H9 (cell line): ENCODE data around the gene C22orf23. TPM values are rescaled to one million over a fixed set of nuclear protein-coding genes. Genes with fewer than 3 reads are reported as not detected.

ENCODE experiments used
- DNase-seq: peaks from one replicate; pipeline ENCODE4 v3.0.0-alpha.2; 2017
- H2AFZ ChIP-seq: one replicate; pipeline ENCODE4 v1.6.1; 2013; ENCODE audit warnings: mild to moderate bottlenecking, low read length, control low read depth, moderate library complexity
- H2AK5ac ChIP-seq: 2 replicates; pipeline ENCODE4 v1.6.1; 2013; ENCODE audit warnings: low read length, control low read depth, mixed read lengths; ENCODE audit not compliant: insufficient read length
- H2BK120ac ChIP-seq: one replicate; pipeline ENCODE4 v1.6.1; 2013; ENCODE audit warnings: low read depth, mild to moderate bottlenecking, low read length, control low read depth, inconsistent platforms; ENCODE audit not compliant: poor library complexity, severe bottlenecking
- H2BK12ac ChIP-seq: 2 replicates; pipeline ENCODE4 v1.6.1; 2013; ENCODE audit warnings: low read length, control low read depth, mixed read lengths, low read depth; ENCODE audit not compliant: insufficient read length
- H2BK15ac ChIP-seq: 2 replicates; pipeline ENCODE4 v1.6.1; 2013; ENCODE audit warnings: low read depth, low read length, control low read depth
- H2BK20ac ChIP-seq: one replicate; pipeline ENCODE4 v1.6.1; 2013; ENCODE audit warnings: low read depth, mild to moderate bottlenecking, low read length, control low read depth, inconsistent platforms; ENCODE audit not compliant: poor library complexity, severe bottlenecking
- H2BK5ac ChIP-seq: 2 replicates; pipeline ENCODE4 v1.6.1; 2013; ENCODE audit warnings: low read length, control low read depth, mixed read lengths; ENCODE audit not compliant: insufficient read length
- H3K14ac ChIP-seq: 2 replicates; pipeline ENCODE4 v1.6.1; 2013; ENCODE audit warnings: low read length, control low read depth; ENCODE audit not compliant: insufficient read depth
- H3K18ac ChIP-seq: 2 replicates; pipeline ENCODE4 v1.6.1; 2013; ENCODE audit warnings: low read depth, mild to moderate bottlenecking, mixed read lengths, low read length, control low read depth; ENCODE audit not compliant: insufficient read length
- H3K23ac ChIP-seq: 2 replicates; pipeline ENCODE4 v1.6.1; 2013; ENCODE audit warnings: low read length, control low read depth, mixed read lengths, low read depth; ENCODE audit not compliant: insufficient read length
- H3K23me2 ChIP-seq: 2 replicates; pipeline ENCODE4 v1.6.1; 2013; ENCODE audit warnings: low read depth, mild to moderate bottlenecking, mixed read lengths, low read length, control low read depth; ENCODE audit not compliant: insufficient read length, poor library complexity, severe bottlenecking
- H3K27ac ChIP-seq: 2 replicates; pipeline ENCODE4 v1.5.1; 2013; ENCODE audit warnings: low read length, control low read depth, mixed read lengths, low read depth; ENCODE audit not compliant: insufficient read length
- H3K27me3 ChIP-seq: 2 replicates; pipeline ENCODE4 v1.6.1; 2013; ENCODE audit warnings: low read length, control low read depth, inconsistent platforms; ENCODE audit not compliant: insufficient read depth
- H3K4ac ChIP-seq: 2 replicates; pipeline ENCODE4 v1.6.1; 2013; ENCODE audit warnings: low read depth, mild to moderate bottlenecking, control low read depth, inconsistent platforms, low read length, moderate library complexity
- H3K4me1 ChIP-seq: 2 replicates; pipeline ENCODE4 v1.6.1; 2013; ENCODE audit warnings: low read length, control low read depth, inconsistent platforms; ENCODE audit not compliant: insufficient read depth
- H3K4me2 ChIP-seq: 2 replicates; pipeline ENCODE4 v1.6.1; 2013; ENCODE audit warnings: low read length, control low read depth, mixed read lengths; ENCODE audit not compliant: insufficient read length, insufficient read depth
- H3K56ac ChIP-seq: 2 replicates; pipeline ENCODE4 v1.6.1; 2013; ENCODE audit warnings: low read depth, mild to moderate bottlenecking, mixed read lengths, low read length, control low read depth; ENCODE audit not compliant: insufficient read length
- H3K79me1 ChIP-seq: 2 replicates; pipeline ENCODE4 v1.6.1; 2013; ENCODE audit warnings: low read depth, mild to moderate bottlenecking, moderate library complexity, low read length, control low read depth, inconsistent platforms; ENCODE audit not compliant: insufficient read depth, poor library complexity, severe bottlenecking
- H3K79me2 ChIP-seq: 2 replicates; pipeline ENCODE4 v1.6.1; 2013; ENCODE audit warnings: low read length, control low read depth, inconsistent platforms; ENCODE audit not compliant: insufficient read depth
- H3K9ac ChIP-seq: 2 replicates; pipeline ENCODE4 v1.6.1; 2013; ENCODE audit warnings: low read length, control low read depth, mixed read lengths; ENCODE audit not compliant: insufficient read length; ENCODE audit errors: extremely low read depth
- H3K9me3 ChIP-seq: one replicate; pipeline ENCODE4 v1.6.1; 2013; ENCODE audit warnings: low read depth, low read length, inconsistent platforms; ENCODE audit not compliant: control insufficient read depth
- H3T11ph ChIP-seq: one replicate; pipeline ENCODE4 v1.6.1; 2013; ENCODE audit warnings: mild to moderate bottlenecking, low read length, control low read depth, inconsistent platforms
- H4K20me1 ChIP-seq: one replicate; pipeline ENCODE4 v1.6.1; 2013; ENCODE audit not compliant: control insufficient read depth, insufficient read length, insufficient read depth
- H4K5ac ChIP-seq: 2 replicates; pipeline ENCODE4 v1.6.1; 2013; ENCODE audit warnings: low read depth, mild to moderate bottlenecking, mixed read lengths, low read length, control low read depth; ENCODE audit not compliant: insufficient read length
- H4K8ac ChIP-seq: replicated peaks from 2 replicates; pipeline ENCODE4 v1.6.1; 2013; ENCODE audit warnings: low read length, control low read depth, mixed read lengths, low read depth; ENCODE audit not compliant: insufficient read length
- H4K91ac ChIP-seq: 2 replicates; pipeline ENCODE4 v1.6.1; 2013; ENCODE audit warnings: low read depth, mild to moderate bottlenecking, moderate library complexity, mixed read lengths, low read length, control low read depth; ENCODE audit not compliant: insufficient read length
- H3K27ac Mint-ChIP-seq, 3 experiments: 2 replicates in 2 of 3; 3 replicates in 1 of 3; pipeline ENCODE4 v1.8.0; 2020 to 2021; ENCODE audit warnings: mixed read lengths in 3 of 3, mild to moderate bottlenecking in 1 of 3, moderate library complexity in 1 of 3
- H3K27me3 Mint-ChIP-seq: 2 replicates; pipeline ENCODE4 v1.8.0; 2021; ENCODE audit warnings: low read depth, mild to moderate bottlenecking, moderate library complexity, mixed read lengths
- H3K36me3 Mint-ChIP-seq, 3 experiments: 2 replicates in 2 of 3; 3 replicates in 1 of 3; pipeline ENCODE4 v1.8.0; 2020 to 2021; ENCODE audit warnings: low read depth in 3 of 3, mixed read lengths in 3 of 3; ENCODE audit not compliant: insufficient read depth in 1 of 3
- H3K4me1 Mint-ChIP-seq, 2 experiments: 2 replicates each; pipeline ENCODE4 v1.8.0; 2020; ENCODE audit warnings: mixed read lengths in 2 of 2
- H3K4me3 Mint-ChIP-seq, 2 experiments: 2 replicates in 1 of 2; 3 replicates in 1 of 2; pipeline ENCODE4 v1.8.0; 2020 to 2021; ENCODE audit warnings: mild to moderate bottlenecking in 2 of 2, mixed read lengths in 2 of 2, moderate library complexity in 1 of 2
- H3K9me3 Mint-ChIP-seq, 2 experiments: 2 replicates in 1 of 2; 3 replicates in 1 of 2; pipeline ENCODE4 v1.8.0; 2020; ENCODE audit warnings: mild to moderate bottlenecking in 2 of 2, mixed read lengths in 2 of 2, moderate library complexity in 1 of 2
- WGBS: extraction: QIAGEN DNeasy Blood & Tissue Kit; methylation state at CpG from one replicate; pipeline ENCODE4 v1.1.7; 2013; ENCODE audit warnings: missing lambda C conversion rate, low lambda C conversion rate, mixed read lengths; ENCODE audit not compliant: insufficient read length; ENCODE audit errors: extremely low coverage; 5-methylcytosine and 5-hydroxymethylcytosine counted together
- total RNA-seq: library from RNA; stranded (reverse); gene quantifications from 2 replicates; pipeline ENCODE4 v1.2.1, GENCODE V29; 2021
- TF ChIP-seq, protein P1 (sequence below): fragments of 200-600 bp; sonication (generic); conservative IDR thresholded peaks from 3 replicates; pipeline ENCODE4 v1.8.0; 2021; ENCODE audit warnings: antibody characterized with exemption, mild to moderate bottlenecking

The C22orf23 gene
- total RNA-seq, 1 experiment from 2014 or later, result 0.57 TPM

DNA sequence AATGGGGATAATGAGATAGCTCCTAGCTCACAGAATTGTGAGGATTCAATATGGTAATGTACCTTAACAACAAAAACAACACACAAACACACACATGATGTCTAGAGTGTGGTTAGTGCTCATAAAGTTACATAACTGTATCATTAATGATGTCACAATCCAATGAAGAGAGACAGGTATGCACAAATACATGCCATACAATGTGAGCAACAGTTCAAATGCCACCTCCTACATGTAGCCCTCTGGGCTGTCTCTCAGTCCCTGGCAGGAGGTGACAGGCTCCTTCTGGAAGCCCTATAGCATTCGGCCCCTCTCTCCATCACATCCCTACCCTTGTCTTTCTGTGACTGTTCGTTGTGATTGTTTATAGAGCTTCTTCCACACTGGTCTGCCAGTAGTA lies 55.6 kb downstream of the C22orf23 start:
- H2AK5ac ChIP-seq, result no peak overlapping the region
- no peaks in the 10 kb centered on the region for H3K27me3 ChIP-seq
- H2BK120ac ChIP-seq, result no peak overlapping the region
- H3K4me2 ChIP-seq, result no peak overlapping the region
- H3K79me1 ChIP-seq, result no peaks in the 10 kb centered on the region
- H2BK15ac ChIP-seq, result no peak overlapping the region
- Mint-ChIP-seq H3K4me1 (peaks cover 42 to 51% of the 10 kb centered on the region in 2 experiments), H3K9me3 (no peaks in the 10 kb centered on the region), H3K4me3 (no peak overlapping the region), H3K36me3 (peaks cover 0 to 2% (median under 1%) of the 10 kb centered on the region in 3 experiments; a peak in 4 of 7 replicates), H3K27me3 (no peaks in the 10 kb centered on the region), H3K27ac (peak overlapping the region in 2 of 3 experiments; percentile 33 to 76; a peak in 2 of 7 replicates)
- H4K20me1 ChIP-seq, result no peaks in the 10 kb centered on the region
- H2BK5ac ChIP-seq, result no peak overlapping the region
- H3K14ac ChIP-seq, result no peak overlapping the region
- no peak overlapping the region for H2BK20ac ChIP-seq
- no peak for DNase-seq
- H3K27ac ChIP-seq, result no peak overlapping the region
- TF ChIP-seq, protein P1, sequence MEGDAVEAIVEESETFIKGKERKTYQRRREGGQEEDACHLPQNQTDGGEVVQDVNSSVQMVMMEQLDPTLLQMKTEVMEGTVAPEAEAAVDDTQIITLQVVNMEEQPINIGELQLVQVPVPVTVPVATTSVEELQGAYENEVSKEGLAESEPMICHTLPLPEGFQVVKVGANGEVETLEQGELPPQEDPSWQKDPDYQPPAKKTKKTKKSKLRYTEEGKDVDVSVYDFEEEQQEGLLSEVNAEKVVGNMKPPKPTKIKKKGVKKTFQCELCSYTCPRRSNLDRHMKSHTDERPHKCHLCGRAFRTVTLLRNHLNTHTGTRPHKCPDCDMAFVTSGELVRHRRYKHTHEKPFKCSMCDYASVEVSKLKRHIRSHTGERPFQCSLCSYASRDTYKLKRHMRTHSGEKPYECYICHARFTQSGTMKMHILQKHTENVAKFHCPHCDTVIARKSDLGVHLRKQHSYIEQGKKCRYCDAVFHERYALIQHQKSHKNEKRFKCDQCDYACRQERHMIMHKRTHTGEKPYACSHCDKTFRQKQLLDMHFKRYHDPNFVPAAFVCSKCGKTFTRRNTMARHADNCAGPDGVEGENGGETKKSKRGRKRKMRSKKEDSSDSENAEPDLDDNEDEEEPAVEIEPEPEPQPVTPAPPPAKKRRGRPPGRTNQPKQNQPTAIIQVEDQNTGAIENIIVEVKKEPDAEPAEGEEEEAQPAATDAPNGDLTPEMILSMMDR, result no peak
- H3K23me2 ChIP-seq, result no peaks in the 10 kb centered on the region
- H3K79me2 ChIP-seq, result no peaks in the 10 kb centered on the region
- no peak overlapping the region for H3K4ac ChIP-seq
- no peaks in the 10 kb centered on the region for H3K9me3 ChIP-seq
- no peak overlapping the region for H4K5ac ChIP-seq
- H3T11ph ChIP-seq, result no peak overlapping the region
- WGBS, result no CpG with 5 or more reads among the region's 2 CpGs
- H4K91ac ChIP-seq, result no peak overlapping the region
- H2AFZ ChIP-seq, result no peak overlapping the region
- H3K23ac ChIP-seq, result no peak overlapping the region
- no peak overlapping the region for H3K56ac ChIP-seq
- H3K4me1 ChIP-seq, result peaks cover 12% of the 10 kb centered on the region; the same call in 1 of the 2 replicates
- H3K18ac ChIP-seq, result no peak overlapping the region
- no peak overlapping the region for H4K8ac ChIP-seq
- H2BK12ac ChIP-seq, result no peak overlapping the region
- no peak overlapping the region for H3K9ac ChIP-seq
